IMR-90 (cell line): ENCODE results near the gene TF. TPM values are rescaled to one million over a fixed set of nuclear protein-coding genes. Genes with fewer than 3 reads are reported as not detected.

Experiments used
- ATAC-seq: fragments of 200-7000 bp; cut with Tn5 transposase; 2 replicates; pipeline ENCODE4 v1.9.1; 2020; ENCODE audit warnings: low read depth, mild to moderate bottlenecking, moderate library complexity
- BruUV-seq: library from RNA; stranded (reverse); fragments of 400-500 nt; replicated peaks from 2 replicates; lab custom pipeline; 2021; lab: Mats Ljungman, UMichigan
- CTCF ChIA-PET: fragments of 300-600 bp; formaldehyde crosslinking; extraction: SDS; loops from one replicate; lab custom pipeline; 2021; ENCODE audit warnings: antibody characterized with exemption; lab: Yijun Ruan, JAX
- POLR2A ChIA-PET: fragments of 300-600 bp; sonication (Branson Sonifier 250); formaldehyde crosslinking; loops from one replicate; lab custom pipeline; 2022; ENCODE audit warnings: antibody characterized with exemption; ENCODE audit not compliant: unreplicated experiment; lab: Charles Lee
- DNase-seq: peaks from one replicate; pipeline ENCODE4 v3.0.0; 2013
- H2AFZ ChIP-seq: replicated peaks from 2 replicates; pipeline ENCODE3; 2013; ENCODE audit warnings: low read length, mild to moderate bottlenecking; ENCODE audit not compliant: poor library complexity
- H2AK5ac ChIP-seq: 2 replicates; pipeline ENCODE4 v1.6.1; 2013; ENCODE audit warnings: low read depth, low read length, inconsistent platforms
- H2AK9ac ChIP-seq: replicated peaks from 2 replicates; pipeline ENCODE3; 2013; ENCODE audit warnings: mild to moderate bottlenecking, low read depth, low read length, moderate library complexity; ENCODE audit not compliant: poor library complexity
- H2BK120ac ChIP-seq: 2 replicates; pipeline ENCODE4 v1.6.1; 2013; ENCODE audit warnings: low read depth, low read length, inconsistent platforms
- H2BK15ac ChIP-seq: 3 replicates; pipeline ENCODE4 v1.6.1; 2013; ENCODE audit warnings: low read depth, low read length, inconsistent platforms
- H2BK20ac ChIP-seq: 2 replicates; pipeline ENCODE4 v1.6.1; 2013; ENCODE audit warnings: low read depth, mild to moderate bottlenecking, inconsistent platforms, low read length, moderate library complexity
- H2BK5ac ChIP-seq: 2 replicates; pipeline ENCODE4 v1.6.1; 2013; ENCODE audit warnings: mild to moderate bottlenecking, low read depth, low read length, inconsistent platforms; ENCODE audit not compliant: poor library complexity, severe bottlenecking
- H3K14ac ChIP-seq: replicated peaks from 2 replicates; pipeline ENCODE4 v1.6.1; 2013; ENCODE audit warnings: low read depth, low read length, inconsistent platforms
- H3K18ac ChIP-seq: 2 replicates; pipeline ENCODE4 v1.6.1; 2013; ENCODE audit warnings: low read depth, low read length, control low read depth
- H3K23ac ChIP-seq: 2 replicates; pipeline ENCODE4 v1.6.1; 2013; ENCODE audit warnings: low read depth, low read length, inconsistent platforms
- H3K27ac ChIP-seq: 2 replicates; pipeline ENCODE4 v1.5.1; 2013; ENCODE audit warnings: mild to moderate bottlenecking, control low read depth, low read length; ENCODE audit not compliant: insufficient read depth
- H3K27me3 ChIP-seq: 2 replicates; pipeline ENCODE4 v1.6.1; 2013; ENCODE audit warnings: low read length; ENCODE audit not compliant: control insufficient read depth, insufficient read depth
- H3K36me3 ChIP-seq: 2 replicates; pipeline ENCODE4 v1.6.1; 2013; ENCODE audit warnings: low read length, mixed read lengths; ENCODE audit not compliant: control insufficient read depth, insufficient read depth
- H3K4ac ChIP-seq: 2 replicates; pipeline ENCODE4 v1.6.1; 2013; ENCODE audit warnings: low read depth, low read length, inconsistent platforms
- H3K4me1 ChIP-seq: 2 replicates; pipeline ENCODE4 v1.6.1; 2013; ENCODE audit warnings: low read length, mixed read lengths; ENCODE audit not compliant: control insufficient read depth, insufficient read depth
- H3K4me2 ChIP-seq: 2 replicates; pipeline ENCODE4 v1.6.1; 2013; ENCODE audit warnings: low read depth, mild to moderate bottlenecking, control low read depth, low read length, moderate library complexity
- H3K4me3 ChIP-seq: 2 replicates; pipeline ENCODE4 v1.5.1; 2013; ENCODE audit warnings: low read depth, mild to moderate bottlenecking, control low read depth, low read length, moderate library complexity; ENCODE audit not compliant: insufficient read depth
- H3K56ac ChIP-seq: 2 replicates; pipeline ENCODE4 v1.6.1; 2013; ENCODE audit warnings: low read length, inconsistent platforms; ENCODE audit not compliant: insufficient read depth; ENCODE audit errors: extremely low read depth
- H3K79me1 ChIP-seq, 2 experiments: 2 replicates each; pipeline ENCODE4 v1.6.1; 2013; ENCODE audit warnings: low read length in 2 of 2, inconsistent platforms in 1 of 2, low read depth in 1 of 2
- H3K9ac ChIP-seq: 2 replicates; pipeline ENCODE4 v1.6.1; 2013; ENCODE audit warnings: low read depth, low read length, control low read depth
- H3K9me1 ChIP-seq: 2 replicates; pipeline ENCODE4 v1.6.1; 2013; ENCODE audit warnings: low read length, inconsistent platforms; ENCODE audit not compliant: insufficient read depth
- H3K9me3 ChIP-seq: 2 replicates; pipeline ENCODE4 v1.6.1; 2013; ENCODE audit warnings: low read length; ENCODE audit not compliant: control insufficient read depth, insufficient read depth
- H4K20me1 ChIP-seq: 2 replicates; pipeline ENCODE4 v1.6.1; 2013; ENCODE audit warnings: low read length, inconsistent platforms; ENCODE audit not compliant: insufficient read depth
- H4K5ac ChIP-seq: 2 replicates; pipeline ENCODE4 v1.6.1; 2013; ENCODE audit warnings: mild to moderate bottlenecking, low read depth, low read length, control low read depth
- H4K8ac ChIP-seq, 2 experiments: 2 replicates each; pipeline ENCODE4 v1.6.1; 2013; ENCODE audit warnings: low read depth in 2 of 2, low read length in 2 of 2, control low read depth in 1 of 2, inconsistent platforms in 1 of 2
- H4K91ac ChIP-seq: 2 replicates; pipeline ENCODE4 v1.6.1; 2013; ENCODE audit warnings: low read depth, low read length, inconsistent platforms; ENCODE audit not compliant: insufficient read depth
- CHD1 ChIP-seq: IDR thresholded peaks from 2 replicates; pipeline ENCODE4 v1.6.1; 2012; ENCODE audit warnings: low read depth, low read length, improper control_type of control experiment
- ELK1 ChIP-seq: fragments of 150-350 bp; IDR thresholded peaks from 2 replicates; pipeline ENCODE4 v1.6.1; 2016; ENCODE audit warnings: low read depth, mild to moderate bottlenecking, low read length, moderate library complexity, borderline replicate concordance
- FOS ChIP-seq: fragments of 150-350 bp; IDR thresholded peaks from 2 replicates; pipeline ENCODE4 v1.6.1; 2016; ENCODE audit warnings: low read depth, low read length
- MAZ ChIP-seq: IDR thresholded peaks from 2 replicates; pipeline ENCODE4 v1.6.1; 2012; ENCODE audit warnings: low read depth, mild to moderate bottlenecking, low read length, improper control_type of control experiment, moderate library complexity, borderline replicate concordance
- WGBS, 2 experiments: methylation state at CpG; one replicate each; pipeline versions ENCODE4 v1.1.5 to v1.1.7; 2013; ENCODE audit warnings: missing lambda C conversion rate in 2 of 2; ENCODE audit not compliant: insufficient read length in 1 of 2; ENCODE audit errors: extremely low coverage in 2 of 2; 5-methylcytosine and 5-hydroxymethylcytosine counted together
- dilution Hi-C: fragments of 300-500 bp; cut with HindIII; formaldehyde crosslinking; loops from one replicate; pipeline ENCODE4 v1.14.3; 2018; ENCODE audit warnings: low sequenced_read_pairs; ENCODE audit not compliant: unreplicated experiment
- in situ Hi-C: fragments of 300-500 bp; cut with MboI; formaldehyde crosslinking; loops from 3 replicates; pipeline ENCODE4 v1.14.3; 2019; ENCODE audit warnings: low sequenced_read_pairs, inconsistent platforms, mixed read lengths
- intact Hi-C: fragments of 100-400 bp; cut with micrococcal nuclease; formaldehyde crosslinking; loops from 2 replicates; pipeline ENCODE4 v1.10.0; 2022
- microRNA-seq, 2 experiments: library from miRNA; stranded (forward) in 1 of 2; unstranded in 1 of 2; fragments of 10-50 nt in 1 of 2; fragments of <30 nt in 1 of 2; gene quantifications in 1 of 2; microRNA quantifications in 1 of 2; one replicate each; pipeline versions ENCODE3 to v1.1.0; 2013 to 2020; ENCODE audit not compliant: insufficient read depth in 1 of 2, insufficient read length in 1 of 2, unreplicated experiment in 1 of 2
- polyA plus RNA-seq, 3 experiments: library from polyadenylated mRNA; depleted of rRNA; stranded (reverse); fragments of >200 nt; gene quantifications; 2 replicates each; pipeline ENCODE4 v1.2.3, GENCODE V29; 2012; ENCODE audit warnings: low replicate concordance in 1 of 3
- small RNA-seq, 5 experiments: library from RNA; depleted of rRNA; stranded (forward); fragments of <200 nt; gene quantifications; one replicate each; pipeline ENCODE3, GENCODE V24; 2012
- total RNA-seq: library from RNA; depleted of rRNA; stranded (reverse); fragments of >200 nt; gene quantifications from 2 replicates; pipeline ENCODE4 v1.2.3, GENCODE V29; 2012; rRNA removed
- TF ChIP-seq, protein P1 (sequence below): fragments of 150-350 bp; IDR thresholded peaks from 2 replicates; pipeline ENCODE4 v1.6.1; 2017; ENCODE audit warnings: mild to moderate bottlenecking, antibody characterized with exemption, low read length, low read depth

Gene TF
- total and polyA plus RNA-seq, 2 of the 4 experiments (the other 2 are of a cell fraction): 0.07 TPM; not detected in 1

- Histone ChIP-seq H3K4me2 (no peak overlapping the region), H3K79me1 (no peaks in the 10 kb centered on the region), H4K8ac (no peak overlapping the region), H2AK5ac (no peak overlapping the region), H2BK120ac (no peak overlapping the region), H3K4ac (no peak overlapping the region), H3K4me3 (no peak overlapping the region), H4K5ac (no peak overlapping the region), H3K9me3 (no peaks in the 10 kb centered on the region), H2AFZ (no peak overlapping the region), H3K14ac (no peak overlapping the region), H3K9me1 (no peaks in the 10 kb centered on the region), H4K20me1 (no peaks in the 10 kb centered on the region; the same call in 1 of the 2 replicates), H3K36me3 (no peaks in the 10 kb centered on the region), H3K23ac (no peak overlapping the region), H2BK15ac (no peak overlapping the region), H3K4me1 (no peaks in the 10 kb centered on the region; the same call in 1 of the 2 replicates), H3K27me3 (peaks cover 19% of the 10 kb centered on the region), H2AK9ac (no peak overlapping the region), H3K18ac (no peak overlapping the region), H2BK20ac (no peak overlapping the region), H3K56ac (no peak overlapping the region), H4K91ac (no peak overlapping the region), H3K9ac (no peak overlapping the region), H3K27ac (no peak overlapping the region), H2BK5ac (no peak overlapping the region)
- DNase-seq: no peak
- intact Hi-C loops: no loop called here
- in situ Hi-C loops: no loop called here
- TF ChIP-seq FOS: no peak
- no peak for TF ChIP-seq ELK1
- TF ChIP-seq MAZ: no peak
- TF ChIP-seq CHD1: no peak
- TF ChIP-seq, protein P1, sequence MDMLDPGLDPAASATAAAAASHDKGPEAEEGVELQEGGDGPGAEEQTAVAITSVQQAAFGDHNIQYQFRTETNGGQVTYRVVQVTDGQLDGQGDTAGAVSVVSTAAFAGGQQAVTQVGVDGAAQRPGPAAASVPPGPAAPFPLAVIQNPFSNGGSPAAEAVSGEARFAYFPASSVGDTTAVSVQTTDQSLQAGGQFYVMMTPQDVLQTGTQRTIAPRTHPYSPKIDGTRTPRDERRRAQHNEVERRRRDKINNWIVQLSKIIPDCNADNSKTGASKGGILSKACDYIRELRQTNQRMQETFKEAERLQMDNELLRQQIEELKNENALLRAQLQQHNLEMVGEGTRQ: no peak
- POLR2A ChIA-PET: no interaction called here
- CTCF ChIA-PET: no interaction called here
- dilution Hi-C loops: no loop called here
- WGBS, 2 experiments: 80% methylated on average over 1 of the region's 4 CpGs; no CpG with 5 or more reads in 1 of the 2 experiments
- no TSS peak for BruUV-seq
- no peak for ATAC-seq
These were observed 98.9 kb downstream of the TF start for GRCh38 chr3:133845127-133845526.

Small RNA genes within 50 kb of the gene (microRNA-seq; reads per million reads assigned to microRNA genes)
- gene RNA5SP140 (ENCODE audit: insufficient read depth, insufficient read length): not detected

Small RNA genes within 50 kb of the gene (small RNA-seq; reads per million reads assigned to genes)
- 0 reads per million in 5 experiments for gene RNA5SP140

Other genes with a start within 250 kb of the TF start
- gene CDV3, start 172.7 kb upstream of the TF start, total RNA-seq: 120 and 189 TPM in 2 replicates
- gene CDV3, start 172.7 kb upstream of the TF start, polyA plus RNA-seq (2012; rRNA removed): 78.1 and 93.6 TPM in 2 replicates
- gene TOPBP1, start 84.5 kb upstream of the TF start, total RNA-seq: 50.0 and 50.5 TPM in 2 replicates
- 19.2 and 19.5 TPM in 2 replicates for gene TOPBP1, start 84.5 kb upstream of the TF start, polyA plus RNA-seq (2012; rRNA removed)
- gene SRPRB, start 59.4 kb downstream of the TF start, total RNA-seq: 98.9 and 131 TPM in 2 replicates
- gene SRPRB, start 59.4 kb downstream of the TF start, polyA plus RNA-seq (2012; rRNA removed): 28.8 and 36.5 TPM in 2 replicates
- 0.18 and 0.28 TPM in 2 replicates for gene RAB6B, start 149.5 kb downstream of the TF start, total RNA-seq
- 1.2 and 1.4 TPM in 2 replicates for gene RAB6B, start 149.5 kb downstream of the TF start, polyA plus RNA-seq (2012; rRNA removed)